ENCODE data around the gene SLC25A33. TPM values are rescaled to one million over a fixed set of nuclear protein-coding genes. Genes with fewer than 3 reads are reported as not detected.
A peak's percentile ranks its signal among the peaks of the same experiment; 100 is the strongest.

Gene SLC25A33
- total and polyA plus RNA-seq, 7 donors: 1.7 to 26.8 (median 7.7) TPM

DNA sequence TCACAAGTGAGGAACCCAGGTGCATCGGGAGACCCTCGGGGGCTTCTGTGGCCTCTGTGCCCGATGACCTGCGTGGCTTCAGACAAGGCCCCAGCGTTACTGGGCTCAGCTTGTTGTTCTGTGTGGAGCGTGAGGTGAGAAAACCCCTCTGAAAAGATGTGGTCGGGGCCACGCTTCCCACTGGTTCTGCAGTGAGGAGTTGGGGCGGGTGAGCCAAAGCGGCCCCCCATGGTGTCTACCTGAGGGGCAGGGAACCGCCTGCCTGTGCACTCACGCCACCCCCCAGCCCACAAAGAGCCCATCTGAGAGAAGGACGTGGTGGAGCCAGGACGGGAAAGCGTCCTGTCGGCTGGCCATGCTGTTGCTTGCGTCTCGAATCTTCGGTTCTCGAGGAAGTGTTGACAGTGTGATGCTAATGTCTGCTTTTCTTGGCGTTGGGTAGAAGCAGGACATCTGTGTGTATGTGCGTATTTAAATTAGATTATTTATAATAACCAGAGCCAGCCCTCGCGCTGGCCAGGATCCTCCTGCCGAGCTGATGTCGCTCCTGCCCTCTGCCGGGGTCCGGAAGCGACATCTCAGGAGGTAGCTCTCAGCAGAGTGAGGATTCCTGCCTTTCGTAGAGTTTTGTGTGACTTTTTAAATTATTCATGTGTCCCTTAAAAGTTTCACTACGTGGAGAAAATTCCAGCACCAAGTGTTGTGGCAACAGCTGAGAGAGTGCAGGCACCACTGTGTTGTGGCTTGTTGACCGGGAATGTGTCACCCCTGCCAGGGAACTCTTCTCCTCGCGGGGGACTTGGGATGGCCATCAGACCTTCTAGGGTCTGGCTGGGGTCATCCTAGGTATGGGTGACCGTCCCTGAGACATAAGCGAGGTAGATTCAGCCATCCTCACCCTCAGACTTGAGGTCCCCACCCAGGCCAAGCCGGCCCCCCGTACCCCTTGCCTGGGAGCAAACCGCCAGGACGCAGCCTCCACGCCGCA is 64.8 kb downstream of the SLC25A33 start:
- ATAC-seq: no peak
- peaks cover 3 to 67% of the 10 kb centered on the region in 2 donors for H3K36me3 ChIP-seq (ENCODE audit: insufficient read depth in 1 of 2, low read depth in 1 of 2)
- no peak for DNase-seq
- 85 to 91% (median 86%) methylated on average over 42 of the region's 42 CpGs for WGBS, 3 donors
- H3K27ac ChIP-seq: no peak overlapping the region
- H3K4me1 ChIP-seq: peaks cover 5% of the 10 kb centered on the region
- TF ChIP-seq, protein P1, sequence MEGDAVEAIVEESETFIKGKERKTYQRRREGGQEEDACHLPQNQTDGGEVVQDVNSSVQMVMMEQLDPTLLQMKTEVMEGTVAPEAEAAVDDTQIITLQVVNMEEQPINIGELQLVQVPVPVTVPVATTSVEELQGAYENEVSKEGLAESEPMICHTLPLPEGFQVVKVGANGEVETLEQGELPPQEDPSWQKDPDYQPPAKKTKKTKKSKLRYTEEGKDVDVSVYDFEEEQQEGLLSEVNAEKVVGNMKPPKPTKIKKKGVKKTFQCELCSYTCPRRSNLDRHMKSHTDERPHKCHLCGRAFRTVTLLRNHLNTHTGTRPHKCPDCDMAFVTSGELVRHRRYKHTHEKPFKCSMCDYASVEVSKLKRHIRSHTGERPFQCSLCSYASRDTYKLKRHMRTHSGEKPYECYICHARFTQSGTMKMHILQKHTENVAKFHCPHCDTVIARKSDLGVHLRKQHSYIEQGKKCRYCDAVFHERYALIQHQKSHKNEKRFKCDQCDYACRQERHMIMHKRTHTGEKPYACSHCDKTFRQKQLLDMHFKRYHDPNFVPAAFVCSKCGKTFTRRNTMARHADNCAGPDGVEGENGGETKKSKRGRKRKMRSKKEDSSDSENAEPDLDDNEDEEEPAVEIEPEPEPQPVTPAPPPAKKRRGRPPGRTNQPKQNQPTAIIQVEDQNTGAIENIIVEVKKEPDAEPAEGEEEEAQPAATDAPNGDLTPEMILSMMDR (IDR thresholded peaks at IDR 0.05): no peak
- no peaks in the 10 kb centered on the region for H3K9me3 ChIP-seq
- no peak overlapping the region for H3K4me3 ChIP-seq
- H3K27me3 ChIP-seq (ENCODE audit: insufficient read depth in 3 of 3, low read length in 2 of 3): no peaks in the 10 kb centered on the region
- intact Hi-C loops (cut with DNase I): no loop called here

- no peak for ATAC-seq
- H3K4me1 ChIP-seq: peaks cover 5% of the 10 kb centered on the region
- WGBS, 3 donors: 63 to 81% (median 67%) methylated on average over 15 of the region's 15 CpGs
- H3K27ac ChIP-seq: no peak overlapping the region
- intact Hi-C loops (cut with DNase I): no loop called here
- DNase-seq: no peak
- TF ChIP-seq, protein P1 (IDR thresholded peaks at IDR 0.05): no peak
- H3K36me3 ChIP-seq (ENCODE audit: insufficient read depth in 1 of 2, low read depth in 1 of 2): peaks cover 3 to 67% of the 10 kb centered on the region in 2 donors
- no peaks in the 10 kb centered on the region for H3K9me3 ChIP-seq
- no peaks in the 10 kb centered on the region for H3K27me3 ChIP-seq (ENCODE audit: insufficient read depth in 3 of 3, low read length in 2 of 3)
- no peak overlapping the region for H3K4me3 ChIP-seq
These were observed 65.6 kb downstream of the SLC25A33 start for GRCh38 chr1:9604836-9605235.

DNA sequence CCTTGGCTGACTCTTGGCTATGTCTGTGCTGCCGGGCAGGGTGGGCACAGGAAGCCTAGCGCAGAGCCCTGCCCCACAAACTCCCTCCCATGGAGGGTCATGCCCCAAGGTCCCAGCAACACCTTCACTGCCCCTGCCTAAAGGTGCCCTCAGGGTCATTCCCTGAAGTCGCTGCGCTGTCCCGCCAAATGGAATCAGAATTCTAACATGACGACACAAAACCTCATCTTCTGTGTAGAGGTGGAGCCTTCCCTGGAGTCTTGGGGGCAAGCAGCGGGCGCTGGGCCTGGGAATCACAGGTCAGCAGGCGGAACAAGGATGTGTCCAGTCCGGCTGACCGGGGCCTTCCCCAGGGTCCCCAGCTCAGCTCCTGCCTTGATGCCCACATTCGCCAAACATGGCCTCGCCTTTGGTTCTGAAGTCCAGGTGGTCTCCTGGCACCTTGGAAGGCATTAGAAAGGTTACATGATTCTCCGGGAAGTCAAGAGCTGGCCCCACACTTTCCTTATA is 66.7 kb downstream of the SLC25A33 start:
- TF ChIP-seq, protein P1 (IDR thresholded peaks at IDR 0.05): no peak
- 95 to 97% (median 97%) methylated on average over 14 of the region's 14 CpGs for WGBS, 3 donors
- intact Hi-C loops (cut with DNase I): no loop called here
- no peak for DNase-seq
- Histone ChIP-seq H3K36me3 (ENCODE audit: insufficient read depth in 1 of 2, low read depth in 1 of 2) (peaks cover 2 to 67% of the 10 kb centered on the region in 2 donors), H3K4me3 (no peak overlapping the region), H3K4me1 (peaks cover 5% of the 10 kb centered on the region), H3K27ac (no peak overlapping the region), H3K9me3 (no peaks in the 10 kb centered on the region), H3K27me3 (ENCODE audit: insufficient read depth in 3 of 3, low read length in 2 of 3) (no peaks in the 10 kb centered on the region)
- ATAC-seq: no peak

GRCh38 chr1:9606458-9606857 is 67.2 kb downstream of the SLC25A33 start:
- Histone ChIP-seq H3K9me3 (no peaks in the 10 kb centered on the region), H3K36me3 (ENCODE audit: insufficient read depth in 1 of 2, low read depth in 1 of 2) (peaks cover 0 to 67% of the 10 kb centered on the region in 2 donors), H3K4me1 (peaks cover 5% of the 10 kb centered on the region), H3K4me3 (no peak overlapping the region), H3K27me3 (ENCODE audit: insufficient read depth in 3 of 3, low read length in 2 of 3) (no peaks in the 10 kb centered on the region), H3K27ac (no peak overlapping the region)
- TF ChIP-seq, protein P1 (IDR thresholded peaks at IDR 0.05): no peak
- WGBS, 3 donors: 73 to 92% (median 82%) methylated on average over 21 of the region's 21 CpGs
- DNase-seq: no peak
- intact Hi-C loops (cut with DNase I): no loop called here
- peak in 1 of 4 donors; percentile 6 for ATAC-seq
